Ishikawa (cell line): ENCODE results near the gene ABCA1.

ENCODE experiments used
- CEBPB ChIP-seq: IDR thresholded peaks from 2 replicates; pipeline ENCODE4 v1.6.1; 2012
- CREB1 ChIP-seq: IDR thresholded peaks from 2 replicates; pipeline ENCODE4 v1.6.1; 2012; ENCODE audit warnings: low read depth
- EGR1 ChIP-seq: IDR thresholded peaks from 2 replicates; pipeline ENCODE4 v1.6.1; 2012
- EP300 ChIP-seq: IDR thresholded peaks from 2 replicates; pipeline ENCODE4 v1.6.1; 2012; ENCODE audit warnings: borderline replicate concordance
- FOXM1 ChIP-seq: IDR thresholded peaks from 2 replicates; pipeline ENCODE4 v1.6.1; 2012; ENCODE audit warnings: low read depth, borderline replicate concordance
- NFIC ChIP-seq: IDR thresholded peaks from 2 replicates; pipeline ENCODE4 v1.6.1; 2012
- RAD21 ChIP-seq: IDR thresholded peaks from 2 replicates; pipeline ENCODE4 v1.6.1; 2012; ENCODE audit warnings: low read depth
- TAF1 ChIP-seq: IDR thresholded peaks from 2 replicates; pipeline ENCODE4 v1.6.1; 2012; ENCODE audit warnings: low read depth, mild to moderate bottlenecking
- TCF12 ChIP-seq: IDR thresholded peaks from 2 replicates; pipeline ENCODE4 v1.6.1; 2012; ENCODE audit warnings: low read depth
- TEAD4 ChIP-seq: IDR thresholded peaks from 2 replicates; pipeline ENCODE4 v1.6.1; 2012
- YY1 ChIP-seq: IDR thresholded peaks from 2 replicates; pipeline ENCODE4 v1.6.1; 2012; ENCODE audit warnings: low read depth
- ZBTB7A ChIP-seq: IDR thresholded peaks from 2 replicates; pipeline ENCODE4 v1.6.1; 2012; ENCODE audit warnings: low read depth
- TF ChIP-seq, protein P1 (sequence below): IDR thresholded peaks from 2 replicates; pipeline ENCODE4 v1.6.1; 2012
- TF ChIP-seq, protein P2 (sequence below): IDR thresholded peaks from 2 replicates; pipeline ENCODE4 v1.6.1; 2012; ENCODE audit warnings: low read depth, mild to moderate bottlenecking
- TF ChIP-seq, protein P3 (sequence below): IDR thresholded peaks from 2 replicates; pipeline ENCODE4 v1.6.1; 2012

Gene ABCA1

DNA sequence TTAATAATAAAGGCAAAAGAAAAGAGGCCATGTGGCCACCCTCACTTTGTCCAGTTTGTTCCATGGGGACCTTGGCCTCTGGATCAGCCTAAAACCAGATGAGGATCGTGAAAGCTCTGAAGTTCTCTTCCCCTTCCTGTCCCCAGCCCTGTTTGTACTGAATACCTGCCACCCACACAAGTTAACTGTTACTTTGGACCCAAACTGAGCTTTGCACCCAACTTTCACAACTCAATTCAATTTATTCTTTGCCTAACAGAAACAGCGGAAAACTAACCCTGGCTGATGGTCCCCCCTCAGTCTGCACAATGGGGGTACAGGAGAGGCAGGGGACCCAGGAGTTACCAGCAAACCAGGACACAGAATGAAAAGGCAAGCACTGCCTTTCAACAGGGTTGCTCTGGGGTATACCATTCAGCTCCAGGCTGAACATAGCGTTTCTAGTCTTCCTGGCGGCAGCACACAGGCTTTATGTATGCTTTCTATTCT is 28.2 kb downstream of the ABCA1 start:
- no peak for TF ChIP-seq FOXM1
- TF ChIP-seq TEAD4, result no peak
- TF ChIP-seq CEBPB, result no peak
- TF ChIP-seq, protein P1, sequence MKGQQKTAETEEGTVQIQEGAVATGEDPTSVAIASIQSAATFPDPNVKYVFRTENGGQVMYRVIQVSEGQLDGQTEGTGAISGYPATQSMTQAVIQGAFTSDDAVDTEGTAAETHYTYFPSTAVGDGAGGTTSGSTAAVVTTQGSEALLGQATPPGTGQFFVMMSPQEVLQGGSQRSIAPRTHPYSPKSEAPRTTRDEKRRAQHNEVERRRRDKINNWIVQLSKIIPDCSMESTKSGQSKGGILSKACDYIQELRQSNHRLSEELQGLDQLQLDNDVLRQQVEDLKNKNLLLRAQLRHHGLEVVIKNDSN, result no peak
- TF ChIP-seq EGR1, result no peak
- no peak for TF ChIP-seq NFIC
- TF ChIP-seq RAD21, result no peak
- TF ChIP-seq, protein P2, sequence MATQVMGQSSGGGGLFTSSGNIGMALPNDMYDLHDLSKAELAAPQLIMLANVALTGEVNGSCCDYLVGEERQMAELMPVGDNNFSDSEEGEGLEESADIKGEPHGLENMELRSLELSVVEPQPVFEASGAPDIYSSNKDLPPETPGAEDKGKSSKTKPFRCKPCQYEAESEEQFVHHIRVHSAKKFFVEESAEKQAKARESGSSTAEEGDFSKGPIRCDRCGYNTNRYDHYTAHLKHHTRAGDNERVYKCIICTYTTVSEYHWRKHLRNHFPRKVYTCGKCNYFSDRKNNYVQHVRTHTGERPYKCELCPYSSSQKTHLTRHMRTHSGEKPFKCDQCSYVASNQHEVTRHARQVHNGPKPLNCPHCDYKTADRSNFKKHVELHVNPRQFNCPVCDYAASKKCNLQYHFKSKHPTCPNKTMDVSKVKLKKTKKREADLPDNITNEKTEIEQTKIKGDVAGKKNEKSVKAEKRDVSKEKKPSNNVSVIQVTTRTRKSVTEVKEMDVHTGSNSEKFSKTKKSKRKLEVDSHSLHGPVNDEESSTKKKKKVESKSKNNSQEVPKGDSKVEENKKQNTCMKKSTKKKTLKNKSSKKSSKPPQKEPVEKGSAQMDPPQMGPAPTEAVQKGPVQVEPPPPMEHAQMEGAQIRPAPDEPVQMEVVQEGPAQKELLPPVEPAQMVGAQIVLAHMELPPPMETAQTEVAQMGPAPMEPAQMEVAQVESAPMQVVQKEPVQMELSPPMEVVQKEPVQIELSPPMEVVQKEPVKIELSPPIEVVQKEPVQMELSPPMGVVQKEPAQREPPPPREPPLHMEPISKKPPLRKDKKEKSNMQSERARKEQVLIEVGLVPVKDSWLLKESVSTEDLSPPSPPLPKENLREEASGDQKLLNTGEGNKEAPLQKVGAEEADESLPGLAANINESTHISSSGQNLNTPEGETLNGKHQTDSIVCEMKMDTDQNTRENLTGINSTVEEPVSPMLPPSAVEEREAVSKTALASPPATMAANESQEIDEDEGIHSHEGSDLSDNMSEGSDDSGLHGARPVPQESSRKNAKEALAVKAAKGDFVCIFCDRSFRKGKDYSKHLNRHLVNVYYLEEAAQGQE, result no peak
- TF ChIP-seq ZBTB7A, result no peak

DNA sequence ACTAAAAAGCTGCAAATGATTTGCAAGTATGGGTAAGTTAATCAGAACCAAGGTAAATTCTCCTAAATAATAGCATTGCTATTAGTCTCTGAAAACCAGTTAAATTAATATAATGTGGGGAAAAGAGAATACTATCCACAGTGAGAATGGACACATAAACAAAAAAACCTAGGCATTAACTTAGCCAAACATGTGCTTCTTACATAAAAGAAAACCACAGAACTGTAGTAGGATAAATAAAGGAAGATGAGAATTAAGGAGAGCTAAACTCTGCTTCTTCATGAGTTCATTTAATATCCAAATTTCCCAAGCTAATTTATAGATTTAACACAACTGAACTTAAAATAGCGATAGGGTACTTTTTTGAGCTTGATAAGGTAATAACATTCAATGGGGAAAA is 31.8 kb downstream of the ABCA1 start:
- TF ChIP-seq CEBPB (no peak), ZBTB7A (no peak), YY1 (no peak), EP300 (no peak), RAD21 (no peak), TEAD4 (no peak)
- TF ChIP-seq, protein P3, sequence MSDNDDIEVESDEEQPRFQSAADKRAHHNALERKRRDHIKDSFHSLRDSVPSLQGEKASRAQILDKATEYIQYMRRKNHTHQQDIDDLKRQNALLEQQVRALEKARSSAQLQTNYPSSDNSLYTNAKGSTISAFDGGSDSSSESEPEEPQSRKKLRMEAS, result no peak
- TF ChIP-seq, protein P2, result no peak
- TF ChIP-seq, protein P1, result no peak

DNA sequence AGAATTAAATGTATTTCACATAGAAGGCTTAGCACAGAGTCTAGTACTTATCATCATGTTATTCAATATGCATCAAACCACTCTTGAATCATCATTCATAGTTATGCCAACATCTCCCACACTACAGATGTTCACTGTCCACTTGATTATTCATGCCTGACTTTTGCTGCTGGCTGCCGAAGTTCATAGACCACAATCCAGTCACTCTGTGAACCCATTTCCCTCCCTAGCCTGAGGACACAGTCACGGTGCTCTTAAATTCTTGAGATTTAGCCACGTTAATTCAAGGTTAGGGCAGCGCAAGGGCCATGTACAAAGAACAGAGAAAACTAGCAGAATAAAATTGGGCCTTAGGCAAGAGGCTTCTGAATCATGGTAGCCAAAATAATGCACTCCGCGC is 32.4 kb downstream of the ABCA1 start:
- no peak for TF ChIP-seq TAF1

DNA sequence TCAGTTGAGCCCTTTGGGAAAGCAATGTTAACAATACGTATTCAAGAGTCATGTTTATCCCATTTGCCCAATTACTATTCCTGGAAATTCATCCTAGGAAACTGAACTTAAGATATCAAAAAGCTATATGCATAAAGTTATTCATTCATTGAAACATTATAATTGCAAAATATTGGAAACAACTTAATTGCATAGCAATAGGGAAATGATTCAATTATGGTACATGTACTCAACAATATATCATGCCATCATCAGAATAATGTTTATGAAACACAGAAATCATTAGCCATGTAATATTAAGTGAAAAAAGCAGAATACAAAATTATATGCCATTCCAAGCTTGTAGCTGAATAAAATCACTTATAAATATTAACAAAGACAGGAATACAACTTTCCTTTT is 35.3 kb downstream of the ABCA1 start:
- TF ChIP-seq YY1, result no peak
- TF ChIP-seq, protein P2, result no peak
- no peak for TF ChIP-seq FOXM1
- no peak for TF ChIP-seq TAF1
- TF ChIP-seq TEAD4, result no peak
- TF ChIP-seq, protein P3, result no peak
- no peak for TF ChIP-seq EP300
- TF ChIP-seq EGR1, result no peak
- no peak for TF ChIP-seq CREB1
- TF ChIP-seq, protein P1, result no peak
- no peak for TF ChIP-seq CEBPB
- TF ChIP-seq TCF12, result no peak
- no peak for TF ChIP-seq NFIC
- TF ChIP-seq ZBTB7A, result no peak
- TF ChIP-seq RAD21, result no peak

DNA sequence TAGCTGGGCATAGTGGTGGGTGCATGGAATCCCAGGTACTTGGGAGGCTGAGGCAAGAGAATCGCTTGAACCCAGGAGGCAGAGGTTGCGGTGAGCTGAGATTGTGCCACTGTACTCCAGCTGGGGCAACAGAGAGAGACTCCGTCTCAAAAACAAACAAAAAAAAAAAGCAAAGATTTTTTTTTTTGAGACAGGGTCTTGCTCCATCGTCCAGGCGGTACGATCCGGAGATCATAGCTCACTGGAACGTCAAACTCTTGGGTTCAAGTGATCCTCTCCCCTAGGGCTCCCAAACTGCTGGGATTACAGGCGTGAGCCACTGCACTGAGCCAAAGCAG is 37.6 kb downstream of the ABCA1 start:
- TF ChIP-seq YY1 (no peak), TAF1 (no peak), RAD21 (no peak), CREB1 (no peak), TCF12 (no peak), ZBTB7A (no peak), NFIC (no peak), EGR1 (no peak), EP300 (no peak), TEAD4 (no peak), CEBPB (no peak), FOXM1 (no peak)
- TF ChIP-seq, protein P1, result no peak
- TF ChIP-seq, protein P3, result no peak
- TF ChIP-seq, protein P2, result no peak
